ENCODE measurements around the gene SEC14L3.

- TF ChIP-seq, protein P1, sequence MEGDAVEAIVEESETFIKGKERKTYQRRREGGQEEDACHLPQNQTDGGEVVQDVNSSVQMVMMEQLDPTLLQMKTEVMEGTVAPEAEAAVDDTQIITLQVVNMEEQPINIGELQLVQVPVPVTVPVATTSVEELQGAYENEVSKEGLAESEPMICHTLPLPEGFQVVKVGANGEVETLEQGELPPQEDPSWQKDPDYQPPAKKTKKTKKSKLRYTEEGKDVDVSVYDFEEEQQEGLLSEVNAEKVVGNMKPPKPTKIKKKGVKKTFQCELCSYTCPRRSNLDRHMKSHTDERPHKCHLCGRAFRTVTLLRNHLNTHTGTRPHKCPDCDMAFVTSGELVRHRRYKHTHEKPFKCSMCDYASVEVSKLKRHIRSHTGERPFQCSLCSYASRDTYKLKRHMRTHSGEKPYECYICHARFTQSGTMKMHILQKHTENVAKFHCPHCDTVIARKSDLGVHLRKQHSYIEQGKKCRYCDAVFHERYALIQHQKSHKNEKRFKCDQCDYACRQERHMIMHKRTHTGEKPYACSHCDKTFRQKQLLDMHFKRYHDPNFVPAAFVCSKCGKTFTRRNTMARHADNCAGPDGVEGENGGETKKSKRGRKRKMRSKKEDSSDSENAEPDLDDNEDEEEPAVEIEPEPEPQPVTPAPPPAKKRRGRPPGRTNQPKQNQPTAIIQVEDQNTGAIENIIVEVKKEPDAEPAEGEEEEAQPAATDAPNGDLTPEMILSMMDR (IDR thresholded peaks at IDR 0.05) = no peak
- no peak for TF ChIP-seq POLR2A (IDR thresholded peaks at IDR 0.05)
- no peak for TF ChIP-seq POLR2AphosphoS5 (IDR thresholded peaks at IDR 0.05)
These were observed 44.9 kb upstream of the SEC14L3 start for GRCh38 chr22:30516731-30517130.
